Osteocyte (in vitro differentiated cells): Measurements from ENCODE around the gene KBTBD2. TPM values are rescaled to one million over a fixed set of nuclear protein-coding genes. Genes with fewer than 3 reads are reported as not detected.

ENCODE experiments used
- DNase-seq: peaks from one replicate; pipeline ENCODE4 v3.0.0; 2021; ENCODE audit warnings: mixed read lengths; ENCODE audit not compliant: unreplicated experiment; ENCODE audit errors: extremely low spot score
- H3K27ac Mint-ChIP-seq: one replicate; pipeline ENCODE4 v1.8.0; 2021; ENCODE audit warnings: mild to moderate bottlenecking, mixed read lengths; ENCODE audit not compliant: unreplicated experiment
- H3K27me3 Mint-ChIP-seq: one replicate; pipeline ENCODE4 v1.8.0; 2021; ENCODE audit warnings: mixed read lengths; ENCODE audit not compliant: unreplicated experiment
- H3K36me3 Mint-ChIP-seq: one replicate; pipeline ENCODE4 v1.8.0; 2021; ENCODE audit warnings: mixed read lengths; ENCODE audit not compliant: unreplicated experiment
- H3K4me1 Mint-ChIP-seq: one replicate; pipeline ENCODE4 v1.8.0; 2021; ENCODE audit warnings: mixed read lengths; ENCODE audit not compliant: unreplicated experiment
- H3K4me3 Mint-ChIP-seq: one replicate; pipeline ENCODE4 v1.8.0; 2021; ENCODE audit warnings: mild to moderate bottlenecking, moderate library complexity, mixed read lengths; ENCODE audit not compliant: unreplicated experiment
- H3K9me3 Mint-ChIP-seq: one replicate; pipeline ENCODE4 v1.8.0; 2021; ENCODE audit warnings: mixed read lengths; ENCODE audit not compliant: unreplicated experiment
- total RNA-seq: library from RNA; stranded (reverse); gene quantifications from 2 replicates; pipeline ENCODE4 v1.2.1, GENCODE V29; 2021
- TF ChIP-seq, protein P1 (sequence below): fragments of 200-600 bp; sonication (generic); IDR thresholded peaks from 2 replicates; pipeline ENCODE4 v1.5.0; 2021; ENCODE audit warnings: antibody characterized with exemption, mild to moderate bottlenecking, moderate library complexity

Gene KBTBD2
- total RNA-seq, 1 donor from 2014 or later: 33.9 TPM

DNA sequence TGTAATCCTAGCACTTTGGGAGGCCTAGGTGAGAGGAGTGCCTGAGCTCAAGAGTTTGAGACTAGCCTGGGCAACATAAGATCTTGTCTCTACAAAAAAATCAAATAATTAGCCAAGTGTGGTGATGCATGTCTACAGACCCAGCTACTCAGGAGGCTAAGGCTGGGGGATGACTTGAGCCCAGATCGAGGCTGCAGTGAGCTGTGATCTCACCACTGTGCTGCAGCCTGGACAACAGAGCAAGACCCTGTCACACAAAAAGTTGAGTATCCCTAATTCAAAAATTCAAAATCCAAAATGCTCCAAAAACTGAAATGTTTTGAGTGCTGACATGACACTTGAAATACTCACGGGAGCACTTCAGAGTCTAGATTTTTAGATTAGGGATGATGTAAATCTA lies 19.1 kb downstream of the KBTBD2 start:
- H3K27ac Mint-ChIP-seq: peak overlapping the region; percentile 18
- no peak overlapping the region for H3K4me3 Mint-ChIP-seq
- no peak for DNase-seq
- H3K9me3 Mint-ChIP-seq: no peaks in the 10 kb centered on the region
- TF ChIP-seq, protein P1, sequence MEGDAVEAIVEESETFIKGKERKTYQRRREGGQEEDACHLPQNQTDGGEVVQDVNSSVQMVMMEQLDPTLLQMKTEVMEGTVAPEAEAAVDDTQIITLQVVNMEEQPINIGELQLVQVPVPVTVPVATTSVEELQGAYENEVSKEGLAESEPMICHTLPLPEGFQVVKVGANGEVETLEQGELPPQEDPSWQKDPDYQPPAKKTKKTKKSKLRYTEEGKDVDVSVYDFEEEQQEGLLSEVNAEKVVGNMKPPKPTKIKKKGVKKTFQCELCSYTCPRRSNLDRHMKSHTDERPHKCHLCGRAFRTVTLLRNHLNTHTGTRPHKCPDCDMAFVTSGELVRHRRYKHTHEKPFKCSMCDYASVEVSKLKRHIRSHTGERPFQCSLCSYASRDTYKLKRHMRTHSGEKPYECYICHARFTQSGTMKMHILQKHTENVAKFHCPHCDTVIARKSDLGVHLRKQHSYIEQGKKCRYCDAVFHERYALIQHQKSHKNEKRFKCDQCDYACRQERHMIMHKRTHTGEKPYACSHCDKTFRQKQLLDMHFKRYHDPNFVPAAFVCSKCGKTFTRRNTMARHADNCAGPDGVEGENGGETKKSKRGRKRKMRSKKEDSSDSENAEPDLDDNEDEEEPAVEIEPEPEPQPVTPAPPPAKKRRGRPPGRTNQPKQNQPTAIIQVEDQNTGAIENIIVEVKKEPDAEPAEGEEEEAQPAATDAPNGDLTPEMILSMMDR: no peak
- peaks cover 49% of the 10 kb centered on the region for H3K36me3 Mint-ChIP-seq
- no peaks in the 10 kb centered on the region for H3K27me3 Mint-ChIP-seq
- H3K4me1 Mint-ChIP-seq: peaks cover 6% of the 10 kb centered on the region

GRCh38 chr7:32871624-32872371 lies 19.8 kb downstream of the KBTBD2 start:
- Mint-ChIP-seq H3K36me3 (peaks cover 53% of the 10 kb centered on the region), H3K27ac (no peak overlapping the region), H3K4me1 (peaks cover 6% of the 10 kb centered on the region), H3K9me3 (no peaks in the 10 kb centered on the region), H3K4me3 (no peak overlapping the region), H3K27me3 (no peaks in the 10 kb centered on the region)
- TF ChIP-seq, protein P1: no peak
- DNase-seq: no peak

DNA sequence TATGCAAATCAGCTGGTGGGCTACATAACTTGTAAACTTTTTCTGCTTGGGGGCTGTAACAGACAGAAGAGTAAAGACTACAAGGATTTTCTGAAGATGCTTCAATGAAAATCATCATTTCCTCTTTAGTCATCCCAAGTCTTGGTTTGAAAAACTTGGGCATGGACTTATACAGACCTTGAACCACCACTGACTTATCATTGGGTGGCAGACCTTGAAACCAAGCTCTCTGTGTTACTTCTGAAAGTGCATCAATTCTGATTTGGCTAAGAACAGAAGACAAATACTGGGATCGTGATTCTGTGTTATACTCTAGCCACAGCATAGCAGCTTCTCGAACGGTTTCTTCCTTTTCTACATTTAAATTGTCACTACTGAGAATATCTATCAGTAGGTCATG lies 21.3 kb downstream of the KBTBD2 start:
- no peaks in the 10 kb centered on the region for H3K9me3 Mint-ChIP-seq
- no peak overlapping the region for H3K27ac Mint-ChIP-seq
- peaks cover 6% of the 10 kb centered on the region for H3K4me1 Mint-ChIP-seq
- no peak overlapping the region for H3K4me3 Mint-ChIP-seq
- TF ChIP-seq, protein P1: no peak
- H3K27me3 Mint-ChIP-seq: no peaks in the 10 kb centered on the region
- no peak for DNase-seq
- H3K36me3 Mint-ChIP-seq: peaks cover 64% of the 10 kb centered on the region

DNA sequence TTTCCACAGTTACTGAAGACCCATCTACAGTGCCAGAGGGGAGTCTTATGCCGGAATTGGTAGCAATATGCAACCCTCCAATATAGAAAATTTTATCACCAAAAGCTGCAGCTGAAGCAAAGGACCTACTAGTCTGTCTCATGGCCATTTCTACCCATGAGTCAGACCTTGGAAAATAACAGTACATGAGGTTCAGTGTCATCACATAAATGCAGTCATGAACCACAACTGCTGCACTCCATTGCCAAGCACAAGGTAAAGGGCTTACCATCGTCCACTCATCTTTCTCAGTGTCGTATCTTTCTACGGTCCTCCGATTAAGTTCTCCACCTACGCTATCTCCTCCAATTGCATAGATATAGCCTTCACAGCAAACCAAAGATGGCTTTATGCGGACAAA lies 21.8 kb downstream of the KBTBD2 start:
- H3K36me3 Mint-ChIP-seq: peaks cover 65% of the 10 kb centered on the region
- H3K9me3 Mint-ChIP-seq: no peaks in the 10 kb centered on the region
- H3K4me1 Mint-ChIP-seq: peaks cover 6% of the 10 kb centered on the region
- no peak for DNase-seq
- no peaks in the 10 kb centered on the region for H3K27me3 Mint-ChIP-seq
- H3K27ac Mint-ChIP-seq: no peak overlapping the region
- H3K4me3 Mint-ChIP-seq: no peak overlapping the region
- TF ChIP-seq, protein P1: no peak

DNA sequence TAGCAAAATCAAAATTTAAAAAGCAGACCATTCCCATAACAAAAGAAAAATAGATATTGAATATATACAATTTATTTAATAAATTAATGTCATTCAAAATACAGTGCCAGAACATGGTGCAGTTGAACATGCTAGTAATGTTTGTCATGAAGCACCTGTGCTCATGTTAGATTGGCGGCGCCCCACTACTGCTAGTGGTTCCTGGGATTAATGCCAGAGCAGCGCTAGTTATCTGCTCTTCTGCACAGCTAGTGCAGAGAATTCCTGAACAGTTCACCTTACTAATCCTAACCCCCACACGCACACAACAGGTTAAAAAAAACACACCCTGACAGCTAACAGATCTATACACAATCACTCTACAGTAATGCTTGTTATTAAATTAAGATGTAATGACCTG lies 23.4 kb downstream of the KBTBD2 start:
- DNase-seq: no peak
- TF ChIP-seq, protein P1: no peak
- Mint-ChIP-seq H3K9me3 (no peaks in the 10 kb centered on the region), H3K4me1 (peaks cover 6% of the 10 kb centered on the region), H3K27ac (no peak overlapping the region), H3K36me3 (peaks cover 68% of the 10 kb centered on the region), H3K4me3 (no peak overlapping the region), H3K27me3 (no peaks in the 10 kb centered on the region)
